Central memory CD8-positive, alpha-beta T cell (primary cell): Measurements from ENCODE around the gene DCP1B.

Experiments
- ATAC-seq: fragments of 150-1000 bp; cut with Tn5 transposase; replicated peaks from 2 replicates; pipeline ENCODE4 v1.10.0; 2022; ENCODE audit warnings: mild to moderate bottlenecking, moderate FRiP score, moderate number of reproducible peaks; ENCODE audit not compliant: poor library complexity, severe bottlenecking; ENCODE audit errors: extremely low read depth
- DNase-seq, 2 donors: peaks; one replicate each; pipeline ENCODE4 v3.0.0; 2021; ENCODE audit warnings: low spot score in 2 of 2
- H3K27ac Mint-ChIP-seq: one replicate; pipeline ENCODE4 v1.8.0; 2022; ENCODE audit warnings: low read depth, mild to moderate bottlenecking, moderate library complexity, mixed read lengths
- H3K27me3 Mint-ChIP-seq: one replicate; pipeline ENCODE4 v1.8.0; 2022; ENCODE audit warnings: mixed read lengths
- H3K36me3 Mint-ChIP-seq: one replicate; pipeline ENCODE4 v1.8.0; 2022; ENCODE audit warnings: mild to moderate bottlenecking, moderate library complexity, mixed read lengths; ENCODE audit not compliant: insufficient read depth
- H3K4me1 Mint-ChIP-seq: one replicate; pipeline ENCODE4 v1.8.0; 2022; ENCODE audit warnings: mixed read lengths
- H3K4me3 Mint-ChIP-seq: one replicate; pipeline ENCODE4 v1.8.0; 2022; ENCODE audit warnings: mild to moderate bottlenecking, moderate library complexity, mixed read lengths
- H3K9me3 Mint-ChIP-seq: one replicate; pipeline ENCODE4 v1.8.0; 2022; ENCODE audit warnings: mixed read lengths

Gene DCP1B

GRCh38 chr12:1934831-1935230 is 69.4 kb downstream of the DCP1B start:
- no peaks in the 10 kb centered on the region for H3K27me3 Mint-ChIP-seq
- H3K4me3 Mint-ChIP-seq = no peak overlapping the region
- H3K9me3 Mint-ChIP-seq = no peaks in the 10 kb centered on the region
- H3K4me1 Mint-ChIP-seq = peaks cover 10% of the 10 kb centered on the region
- ATAC-seq (no peak), DNase-seq (no peak)
- peaks cover 3% of the 10 kb centered on the region for H3K36me3 Mint-ChIP-seq
- H3K27ac Mint-ChIP-seq = no peak overlapping the region

- peaks cover 3% of the 10 kb centered on the region for H3K36me3 Mint-ChIP-seq
- DNase-seq (no peak), ATAC-seq (no peak)
- no peak overlapping the region for H3K4me3 Mint-ChIP-seq
- H3K4me1 Mint-ChIP-seq = peaks cover 12% of the 10 kb centered on the region
- H3K9me3 Mint-ChIP-seq = no peaks in the 10 kb centered on the region
- H3K27ac Mint-ChIP-seq = no peak overlapping the region
- H3K27me3 Mint-ChIP-seq = no peaks in the 10 kb centered on the region
These were observed 70.2 kb downstream of the DCP1B start for GRCh38 chr12:1934068-1934467.

GRCh38 chr12:1933342-1934051 is 70.8 kb downstream of the DCP1B start:
- Mint-ChIP-seq H3K9me3 (no peaks in the 10 kb centered on the region), H3K36me3 (peaks cover 2% of the 10 kb centered on the region), H3K27me3 (no peaks in the 10 kb centered on the region), H3K27ac (no peak overlapping the region), H3K4me3 (no peak overlapping the region), H3K4me1 (peaks cover 13% of the 10 kb centered on the region)
- no peak for ATAC-seq
- DNase-seq = no peak

GRCh38 chr12:1932264-1932777 is 71.9 kb downstream of the DCP1B start:
- Mint-ChIP-seq H3K9me3 (no peaks in the 10 kb centered on the region), H3K27ac (no peak overlapping the region), H3K4me3 (no peak overlapping the region), H3K36me3 (no peaks in the 10 kb centered on the region), H3K4me1 (peaks cover 13% of the 10 kb centered on the region), H3K27me3 (peaks cover 2% of the 10 kb centered on the region)
- ATAC-seq (no peak), DNase-seq (no peak)

- DNase-seq (no peak), ATAC-seq (no peak)
- Mint-ChIP-seq H3K27me3 (peaks cover 9% of the 10 kb centered on the region), H3K36me3 (no peaks in the 10 kb centered on the region), H3K4me3 (no peak overlapping the region), H3K27ac (no peak overlapping the region), H3K9me3 (no peaks in the 10 kb centered on the region), H3K4me1 (peaks cover 13% of the 10 kb centered on the region)
These were observed 72.6 kb downstream of the DCP1B start for GRCh38 chr12:1931642-1932041.

- H3K27me3 Mint-ChIP-seq = peaks cover 12% of the 10 kb centered on the region
- DNase-seq = no peak
- H3K36me3 Mint-ChIP-seq = no peaks in the 10 kb centered on the region
- H3K4me1 Mint-ChIP-seq = peaks cover 13% of the 10 kb centered on the region
- H3K27ac Mint-ChIP-seq = no peak overlapping the region
- ATAC-seq = no peak
- H3K9me3 Mint-ChIP-seq = no peaks in the 10 kb centered on the region
- H3K4me3 Mint-ChIP-seq = no peak overlapping the region
These were observed 73.3 kb downstream of the DCP1B start for GRCh38 chr12:1930803-1931597.

GRCh38 chr12:1929985-1930802 is 74.1 kb downstream of the DCP1B start:
- no peak for ATAC-seq
- H3K4me1 Mint-ChIP-seq = peaks cover 13% of the 10 kb centered on the region
- H3K27ac Mint-ChIP-seq = no peak overlapping the region
- no peak for DNase-seq
- H3K9me3 Mint-ChIP-seq = no peaks in the 10 kb centered on the region
- peaks cover 18% of the 10 kb centered on the region for H3K27me3 Mint-ChIP-seq
- H3K4me3 Mint-ChIP-seq = no peak overlapping the region
- no peaks in the 10 kb centered on the region for H3K36me3 Mint-ChIP-seq

- H3K9me3 Mint-ChIP-seq = no peaks in the 10 kb centered on the region
- ATAC-seq = no peak
- H3K27me3 Mint-ChIP-seq = peaks cover 26% of the 10 kb centered on the region
- peaks cover 19% of the 10 kb centered on the region for H3K4me1 Mint-ChIP-seq
- DNase-seq = no peak
- H3K27ac Mint-ChIP-seq = no peak overlapping the region
- no peak overlapping the region for H3K4me3 Mint-ChIP-seq
- peaks cover 4% of the 10 kb centered on the region for H3K36me3 Mint-ChIP-seq
These were observed 74.8 kb downstream of the DCP1B start for GRCh38 chr12:1929241-1929984.

GRCh38 chr12:1928439-1929121 is 75.7 kb downstream of the DCP1B start:
- DNase-seq = no peak
- Mint-ChIP-seq H3K27me3 (peaks cover 29% of the 10 kb centered on the region), H3K4me1 (peaks cover 19% of the 10 kb centered on the region), H3K4me3 (no peak overlapping the region), H3K9me3 (no peaks in the 10 kb centered on the region), H3K27ac (no peak overlapping the region), H3K36me3 (peaks cover 4% of the 10 kb centered on the region)
- no peak for ATAC-seq

- H3K4me1 Mint-ChIP-seq = peaks cover 19% of the 10 kb centered on the region
- H3K27me3 Mint-ChIP-seq = peaks cover 29% of the 10 kb centered on the region
- H3K9me3 Mint-ChIP-seq = no peaks in the 10 kb centered on the region
- no peak for DNase-seq
- no peak for ATAC-seq
- no peak overlapping the region for H3K4me3 Mint-ChIP-seq
- H3K27ac Mint-ChIP-seq = no peak overlapping the region
- H3K36me3 Mint-ChIP-seq = peaks cover 7% of the 10 kb centered on the region
These were observed 76.4 kb downstream of the DCP1B start for GRCh38 chr12:1927751-1928351.

GRCh38 chr12:1927051-1927680 is 77.1 kb downstream of the DCP1B start:
- peaks cover 16% of the 10 kb centered on the region for H3K4me1 Mint-ChIP-seq

More at GRCh38 chr12:1927051-1927680, 77.1 kb downstream of the DCP1B start:
- H3K36me3 Mint-ChIP-seq = peaks cover 7% of the 10 kb centered on the region
- no peak overlapping the region for H3K27ac Mint-ChIP-seq
- no peak overlapping the region for H3K4me3 Mint-ChIP-seq
- no peak for ATAC-seq
- peaks cover 29% of the 10 kb centered on the region for H3K27me3 Mint-ChIP-seq
- DNase-seq = no peak
- H3K9me3 Mint-ChIP-seq = no peaks in the 10 kb centered on the region
